Activated naive CD8-positive, alpha-beta T cell treated with anti-CD3 and anti-CD28 coated beads, Interleukin-2, amount 50 U/mL, for 24 hours (primary cell): Measurements from ENCODE around the gene CALN1.
"Not testable (repeated sequence)": the region's sequence is repeated elsewhere in the genome, so short reads cannot be mapped to it uniquely, and the experiment has no call there.

Experiments used
- ATAC-seq: fragments of 150-1000 bp; cut with Tn5 transposase; one replicate; pipeline ENCODE4 v1.10.0; 2021
- DNase-seq: peaks from one replicate; pipeline ENCODE4 v3.0.0; 2021
- H3K27ac Mint-ChIP-seq: one replicate; pipeline ENCODE4 v1.8.0; 2021; ENCODE audit warnings: mild to moderate bottlenecking, mixed read lengths
- H3K27me3 Mint-ChIP-seq: one replicate; pipeline ENCODE4 v1.8.0; 2021; ENCODE audit warnings: mixed read lengths
- H3K36me3 Mint-ChIP-seq: one replicate; pipeline ENCODE4 v1.8.0; 2021; ENCODE audit warnings: low read depth, mixed read lengths
- H3K4me1 Mint-ChIP-seq: one replicate; pipeline ENCODE4 v1.8.0; 2021; ENCODE audit warnings: mixed read lengths
- H3K4me3 Mint-ChIP-seq: one replicate; pipeline ENCODE4 v1.8.0; 2021; ENCODE audit warnings: mild to moderate bottlenecking, moderate library complexity, mixed read lengths
- H3K9me3 Mint-ChIP-seq: one replicate; pipeline ENCODE4 v1.8.0; 2021; ENCODE audit warnings: mixed read lengths

Gene CALN1

DNA sequence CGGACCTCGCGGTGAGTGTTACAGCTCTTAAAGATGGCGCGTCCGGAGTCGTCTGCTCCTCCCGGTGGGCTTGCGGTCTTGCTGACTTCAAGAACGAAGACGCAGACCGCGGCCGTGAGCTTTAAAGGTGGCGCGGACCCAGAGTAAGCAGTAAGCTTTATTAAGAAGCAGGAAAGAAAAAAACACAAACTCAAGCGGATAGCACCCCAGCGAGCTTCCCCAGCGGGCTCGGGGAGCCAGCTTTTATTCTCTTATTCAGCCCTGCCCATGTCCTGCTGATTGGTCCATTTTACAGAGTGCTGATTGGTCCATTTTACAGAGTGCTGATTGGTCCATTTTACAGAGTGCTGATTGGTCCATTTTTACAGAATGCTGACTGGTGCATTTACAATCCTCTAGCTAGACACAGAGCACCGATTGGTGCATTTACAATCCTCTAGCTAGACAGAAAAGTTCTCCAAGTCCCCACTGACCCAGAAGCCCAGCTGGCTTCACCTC lies at the start of gene CALN1:
Gene CALN1, minus strand, starts transcription at position 218 of the 498 bp plus-strand sequence.
- not testable (repeated sequence) for H3K27ac Mint-ChIP-seq, H3K27me3 Mint-ChIP-seq, DNase-seq, ATAC-seq, H3K4me1 Mint-ChIP-seq, H3K36me3 Mint-ChIP-seq, H3K4me3 Mint-ChIP-seq, H3K9me3 Mint-ChIP-seq

DNA sequence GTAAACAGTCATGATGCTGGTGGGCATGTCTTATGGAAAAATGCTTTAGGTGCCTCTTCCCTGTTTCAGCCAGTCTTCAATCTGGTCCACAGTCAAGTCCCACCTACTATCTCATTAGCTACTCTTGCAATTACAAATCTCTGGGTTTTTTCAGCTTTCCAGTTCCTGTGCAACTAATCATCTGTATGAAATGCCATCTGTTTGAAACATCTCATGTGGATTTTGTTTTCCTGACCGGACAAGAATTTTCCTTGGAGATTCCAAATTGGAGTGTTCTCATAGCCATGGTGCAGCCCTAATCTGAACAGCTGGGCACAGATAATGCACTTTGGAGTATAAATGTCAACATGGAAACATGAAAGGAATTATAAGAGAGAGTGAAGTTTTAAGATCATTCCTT lies 41.3 kb upstream of the CALN1 start:
- Mint-ChIP-seq H3K4me3 (no peak overlapping the region), H3K4me1 (no peaks in the 10 kb centered on the region), H3K27ac (no peak overlapping the region), H3K36me3 (no peaks in the 10 kb centered on the region), H3K27me3 (no peaks in the 10 kb centered on the region), H3K9me3 (no peaks in the 10 kb centered on the region)
- ATAC-seq (no peak), DNase-seq (no peak)

DNA sequence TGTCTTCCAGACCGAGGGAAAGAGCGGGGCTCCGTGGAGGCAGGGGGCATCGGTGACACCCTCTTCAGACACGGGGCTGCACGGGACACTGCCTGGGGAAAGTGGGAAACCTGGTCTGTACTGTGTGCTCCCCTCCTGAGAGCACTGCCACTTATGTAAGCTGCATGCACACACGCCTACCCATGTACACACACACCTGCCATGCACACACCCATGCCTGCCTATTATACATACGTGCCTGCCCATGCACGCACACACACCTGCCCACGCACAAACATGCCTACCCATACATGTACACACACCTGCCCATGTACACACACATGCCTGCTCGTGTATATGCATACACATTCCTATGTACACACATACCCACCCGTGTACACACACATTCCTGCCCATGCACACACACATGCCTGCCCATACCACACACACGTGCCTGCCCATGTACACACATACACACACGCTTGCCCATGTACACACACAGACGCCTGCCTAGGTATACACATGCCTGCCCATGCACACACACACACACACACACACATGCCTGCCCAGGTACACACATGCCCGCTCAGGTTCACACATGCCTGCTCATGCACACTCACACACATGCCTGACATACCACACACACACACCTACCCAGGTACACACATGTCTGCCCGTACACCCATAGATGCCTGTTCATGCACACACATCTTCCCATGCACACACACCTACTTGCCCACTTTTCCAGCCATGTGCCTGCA lies 35.5 kb upstream of the CALN1 start:
- Mint-ChIP-seq H3K36me3 (no peaks in the 10 kb centered on the region), H3K9me3 (no peaks in the 10 kb centered on the region), H3K4me1 (no peaks in the 10 kb centered on the region), H3K27ac (no peak overlapping the region), H3K4me3 (no peak overlapping the region), H3K27me3 (peaks cover 8% of the 10 kb centered on the region)
- ATAC-seq (no peak), DNase-seq (no peak)

DNA sequence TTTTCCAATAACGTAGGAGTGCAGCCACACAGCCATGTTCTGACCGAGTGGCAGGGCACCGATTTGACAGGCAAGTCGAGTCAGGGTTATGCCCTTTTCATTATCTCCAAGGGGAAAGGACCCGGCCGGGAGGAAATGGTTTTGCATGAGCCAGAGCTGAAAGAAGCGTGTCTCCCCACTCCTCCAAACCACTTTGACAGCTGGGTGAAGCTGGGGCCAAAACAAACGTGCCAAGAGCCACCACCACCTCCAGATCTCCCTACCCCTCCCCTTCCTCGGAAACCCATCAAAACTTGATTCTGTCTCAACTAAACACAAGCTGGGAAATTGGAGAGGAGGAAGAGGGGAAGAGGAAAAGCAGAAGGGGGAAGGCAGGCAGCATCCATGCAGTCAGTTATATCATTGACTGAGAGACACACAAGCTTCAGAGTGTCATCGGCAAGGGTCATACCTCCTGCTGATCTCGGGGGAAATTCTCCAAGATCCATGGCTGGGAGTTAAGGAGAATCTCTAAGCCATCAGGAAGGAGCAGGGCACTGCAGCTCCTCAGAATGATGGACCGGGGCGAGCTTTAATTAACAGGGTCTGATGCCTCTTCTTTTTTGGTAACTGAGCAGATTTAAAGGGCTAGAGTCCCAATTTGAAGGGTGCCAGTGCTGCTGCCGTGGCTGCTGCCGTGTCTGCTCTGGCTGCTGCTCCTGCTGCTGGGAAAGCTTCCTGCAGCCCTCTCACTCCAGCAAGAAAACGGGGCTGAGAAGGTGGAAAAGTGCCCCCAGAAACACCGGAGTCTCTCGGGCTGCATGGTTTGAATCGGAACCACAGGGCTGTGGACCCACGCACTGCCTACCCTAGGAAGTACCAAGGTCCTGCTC lies 34.7 kb upstream of the CALN1 start:
- Mint-ChIP-seq H3K27ac (no peak overlapping the region), H3K36me3 (no peaks in the 10 kb centered on the region), H3K27me3 (peaks cover 10% of the 10 kb centered on the region), H3K4me1 (no peaks in the 10 kb centered on the region), H3K4me3 (no peak overlapping the region), H3K9me3 (no peaks in the 10 kb centered on the region)
- DNase-seq, result no peak
- ATAC-seq, result no peak

DNA sequence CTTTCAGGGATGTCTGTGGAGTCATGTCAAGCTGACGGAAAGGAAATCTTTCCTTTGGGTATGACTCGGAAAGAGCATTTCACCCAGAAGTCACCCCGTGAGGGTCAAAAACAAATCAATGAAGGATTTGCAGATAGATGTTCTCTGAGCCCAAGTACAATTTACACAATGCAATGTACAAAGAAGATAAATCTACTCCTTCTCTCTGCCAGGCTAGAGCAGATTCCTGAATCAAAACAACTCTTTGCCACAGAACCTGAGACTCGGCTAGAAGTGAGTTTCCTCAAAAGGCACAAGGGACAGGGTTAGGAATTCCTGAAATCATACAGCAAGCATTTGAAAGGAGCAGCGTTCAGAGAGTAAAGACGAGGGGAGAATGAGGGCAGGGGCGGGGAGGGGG lies 34.0 kb upstream of the CALN1 start:
- no peak for ATAC-seq
- Mint-ChIP-seq H3K36me3 (no peaks in the 10 kb centered on the region), H3K9me3 (no peaks in the 10 kb centered on the region), H3K4me3 (no peak overlapping the region), H3K4me1 (no peaks in the 10 kb centered on the region), H3K27me3 (peaks cover 13% of the 10 kb centered on the region), H3K27ac (no peak overlapping the region)
- DNase-seq, result no peak

DNA sequence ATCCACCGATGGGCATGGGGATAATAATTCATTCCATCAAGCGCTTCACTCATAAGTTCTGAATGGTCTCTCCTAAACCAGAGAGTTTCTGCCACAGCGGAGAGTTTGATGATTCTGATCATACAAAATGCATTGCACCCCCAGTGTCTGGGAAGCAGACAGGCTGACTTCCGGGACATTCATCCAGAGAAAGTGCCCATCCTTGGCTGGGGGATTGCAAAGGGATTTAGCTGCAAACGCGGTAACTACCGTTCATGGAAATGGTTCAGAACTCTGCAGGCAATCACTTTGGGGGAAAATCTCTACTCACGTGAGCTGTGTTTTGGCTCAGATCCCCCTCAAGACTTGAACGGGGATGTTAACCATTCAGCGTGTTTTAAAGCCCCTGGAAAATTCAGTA lies 33.4 kb upstream of the CALN1 start:
- Mint-ChIP-seq H3K36me3 (no peaks in the 10 kb centered on the region), H3K27me3 (peaks cover 13% of the 10 kb centered on the region), H3K4me1 (no peaks in the 10 kb centered on the region), H3K9me3 (no peaks in the 10 kb centered on the region), H3K4me3 (no peak overlapping the region), H3K27ac (no peak overlapping the region)
- DNase-seq, result no peak
- ATAC-seq, result no peak

DNA sequence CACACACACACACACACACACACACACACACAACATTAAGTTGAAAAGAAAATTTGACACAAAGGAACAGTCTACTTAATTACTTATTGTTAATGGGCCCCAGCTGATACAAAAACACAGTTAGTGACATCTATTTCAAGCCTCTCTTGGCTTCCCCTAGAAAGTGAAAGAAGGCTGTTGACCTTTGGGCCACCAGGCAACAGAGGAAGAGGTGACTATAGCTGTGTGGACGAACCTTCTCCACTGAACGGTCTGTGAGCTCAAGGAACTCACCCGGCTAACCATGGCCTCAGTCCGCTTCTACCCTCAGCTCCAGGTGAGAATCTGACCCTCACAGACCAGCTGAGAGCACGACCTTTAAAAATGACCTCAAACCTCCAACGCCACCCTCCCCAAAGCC lies 32.9 kb upstream of the CALN1 start:
- H3K9me3 Mint-ChIP-seq, result no peaks in the 10 kb centered on the region
- no peaks in the 10 kb centered on the region for H3K4me1 Mint-ChIP-seq
- H3K27ac Mint-ChIP-seq, result no peak overlapping the region
- no peak overlapping the region for H3K4me3 Mint-ChIP-seq
- DNase-seq (no peak), ATAC-seq (no peak)
- peaks cover 13% of the 10 kb centered on the region for H3K27me3 Mint-ChIP-seq
- no peaks in the 10 kb centered on the region for H3K36me3 Mint-ChIP-seq

DNA sequence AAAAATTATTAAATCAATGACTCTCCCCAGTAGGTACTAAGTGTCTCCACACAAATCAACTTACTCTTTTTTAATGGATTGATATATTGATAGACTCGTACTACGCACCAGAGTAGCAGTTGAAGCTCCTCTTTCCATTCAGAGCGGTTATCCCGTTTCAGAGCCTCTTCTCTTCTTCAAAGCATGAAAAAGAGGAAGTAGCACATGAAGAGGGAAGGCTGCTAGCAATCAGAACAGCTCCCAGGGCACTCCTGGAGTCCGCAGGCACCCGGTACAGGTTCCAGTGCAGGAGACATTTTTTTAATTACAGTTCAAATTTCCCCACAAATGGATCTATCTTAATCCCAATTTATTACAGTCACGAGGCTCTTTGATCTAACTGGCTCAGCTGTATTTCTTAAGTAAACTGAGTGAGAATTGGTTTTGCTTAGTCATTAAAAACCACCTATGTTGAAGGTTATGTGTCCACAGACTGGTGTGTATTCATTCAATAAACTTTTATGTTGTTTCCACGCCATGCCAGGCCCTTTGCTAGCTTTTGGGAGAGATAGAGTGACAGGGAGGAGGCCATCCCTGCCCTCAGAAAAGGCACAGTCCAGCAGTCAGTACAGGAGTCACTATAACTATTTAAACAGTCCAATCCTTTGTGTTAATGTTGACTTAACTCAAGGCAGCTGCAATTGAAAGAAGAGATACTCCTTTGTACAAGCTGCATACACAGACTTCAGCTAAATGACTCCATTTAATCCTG lies 32.1 kb upstream of the CALN1 start:
- no peaks in the 10 kb centered on the region for H3K4me1 Mint-ChIP-seq
- H3K4me3 Mint-ChIP-seq, result no peak overlapping the region
- ATAC-seq (no peak), DNase-seq (no peak)
- no peak overlapping the region for H3K27ac Mint-ChIP-seq
- peaks cover 13% of the 10 kb centered on the region for H3K27me3 Mint-ChIP-seq
- no peaks in the 10 kb centered on the region for H3K36me3 Mint-ChIP-seq
- H3K9me3 Mint-ChIP-seq, result no peaks in the 10 kb centered on the region

DNA sequence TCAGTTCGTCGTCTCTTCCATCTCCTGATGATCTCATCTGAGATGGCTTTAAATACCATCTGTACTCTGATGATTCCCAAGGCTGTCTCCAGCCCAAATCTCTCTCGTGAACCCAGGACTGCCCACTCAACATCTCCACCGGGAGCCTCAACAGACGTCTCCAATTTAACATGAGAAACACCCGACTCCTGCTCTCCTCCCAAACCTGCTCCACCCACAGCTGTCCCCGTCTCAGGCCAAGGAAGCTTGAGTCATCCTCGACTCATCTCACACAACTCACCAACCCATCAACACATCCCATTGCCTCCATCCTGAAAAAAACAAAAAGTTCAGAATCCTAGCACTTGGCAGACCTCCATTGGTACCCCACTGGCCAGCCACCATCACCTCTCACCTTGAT lies 29.7 kb upstream of the CALN1 start:
- Mint-ChIP-seq H3K9me3 (no peaks in the 10 kb centered on the region), H3K36me3 (no peaks in the 10 kb centered on the region)
- ATAC-seq, result no peak

DNA sequence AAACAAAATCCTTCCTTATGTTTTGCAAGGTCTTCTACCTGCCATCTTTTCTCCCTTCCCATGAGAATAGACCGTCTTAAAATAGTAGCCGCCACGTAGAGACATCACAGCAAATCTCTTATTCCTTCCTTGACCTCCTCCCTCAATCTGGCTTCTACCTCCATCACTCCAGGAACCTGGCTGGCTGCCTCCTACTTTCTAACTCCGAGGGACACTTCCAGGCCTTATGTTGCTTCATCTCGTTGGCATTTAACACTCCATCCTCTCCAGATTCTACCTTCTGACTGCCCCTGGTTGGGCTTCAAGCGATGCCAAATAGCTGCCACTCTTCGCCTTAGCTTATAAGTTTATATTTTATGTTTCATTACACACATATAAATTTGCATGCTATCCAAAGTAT lies 26.4 kb upstream of the CALN1 start:
- Mint-ChIP-seq H3K4me3 (no peak overlapping the region), H3K36me3 (no peaks in the 10 kb centered on the region), H3K4me1 (no peaks in the 10 kb centered on the region), H3K27ac (no peak overlapping the region), H3K27me3 (peaks cover 7% of the 10 kb centered on the region), H3K9me3 (no peaks in the 10 kb centered on the region)
- no peak for ATAC-seq
- no peak for DNase-seq

More for the DNA sequence above, 29.7 kb upstream of the CALN1 start:
- peaks cover 13% of the 10 kb centered on the region for H3K27me3 Mint-ChIP-seq
- H3K4me3 Mint-ChIP-seq, result no peak overlapping the region
- no peak overlapping the region for H3K27ac Mint-ChIP-seq
- H3K4me1 Mint-ChIP-seq, result no peaks in the 10 kb centered on the region
- DNase-seq, result no peak

DNA sequence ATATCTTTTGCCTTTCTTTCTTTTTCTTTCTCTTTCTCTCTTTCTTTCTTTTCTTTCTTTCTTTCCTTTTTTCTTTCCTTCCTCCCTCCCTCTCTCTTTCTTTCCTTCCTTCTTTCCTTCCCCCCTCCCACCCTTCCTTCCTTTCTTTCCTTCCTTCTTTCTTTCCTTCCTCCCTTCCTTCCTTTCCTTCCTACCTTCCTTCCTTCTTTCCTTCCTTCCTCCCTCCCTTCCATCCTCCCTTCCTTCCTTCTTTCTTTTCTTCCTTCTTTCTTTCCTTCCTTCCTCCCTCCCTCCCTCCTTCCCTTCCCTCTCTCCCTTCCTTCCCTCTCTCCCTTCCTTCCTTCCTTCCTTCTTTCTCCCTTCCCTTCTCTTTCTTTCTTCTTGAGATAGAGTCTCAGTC lies 25.5 kb upstream of the CALN1 start:
- H3K27me3 Mint-ChIP-seq, result peaks cover 4% of the 10 kb centered on the region
- no peaks in the 10 kb centered on the region for H3K9me3 Mint-ChIP-seq
- no peaks in the 10 kb centered on the region for H3K4me1 Mint-ChIP-seq
- no peaks in the 10 kb centered on the region for H3K36me3 Mint-ChIP-seq
- DNase-seq, result no peak
- no peak overlapping the region for H3K4me3 Mint-ChIP-seq
- ATAC-seq, result no peak
- H3K27ac Mint-ChIP-seq, result no peak overlapping the region

DNA sequence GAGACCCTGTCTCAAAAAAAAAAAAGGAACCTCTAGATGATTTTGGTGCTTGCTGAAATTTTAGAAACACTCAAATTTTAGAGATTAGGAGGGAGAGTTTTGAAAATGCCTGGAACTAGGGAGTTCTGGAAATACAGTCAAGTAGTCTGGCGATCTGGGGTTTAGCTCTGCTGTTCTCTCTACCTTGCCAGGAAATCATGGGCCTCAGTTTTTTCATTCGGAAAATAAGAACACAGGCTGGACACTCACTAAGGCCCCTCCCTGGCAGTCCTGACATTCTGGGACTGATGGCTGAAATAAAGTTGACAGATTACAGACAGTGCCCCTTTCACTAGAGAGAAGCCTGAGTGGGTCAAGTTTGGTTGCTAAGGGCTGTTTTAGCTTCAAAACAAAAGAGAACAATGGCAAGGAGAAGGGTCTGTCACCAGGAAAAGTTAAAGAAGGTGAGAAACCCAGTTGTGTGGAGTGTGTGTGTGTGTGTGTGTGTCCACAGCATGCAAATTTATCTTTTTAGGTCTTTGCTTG lies 25.0 kb upstream of the CALN1 start:
- ATAC-seq (no peak), DNase-seq (no peak)
- H3K27me3 Mint-ChIP-seq, result peaks cover 4% of the 10 kb centered on the region
- H3K9me3 Mint-ChIP-seq, result no peaks in the 10 kb centered on the region
- H3K36me3 Mint-ChIP-seq, result no peaks in the 10 kb centered on the region
- no peak overlapping the region for H3K27ac Mint-ChIP-seq
- no peak overlapping the region for H3K4me3 Mint-ChIP-seq
- no peaks in the 10 kb centered on the region for H3K4me1 Mint-ChIP-seq

DNA sequence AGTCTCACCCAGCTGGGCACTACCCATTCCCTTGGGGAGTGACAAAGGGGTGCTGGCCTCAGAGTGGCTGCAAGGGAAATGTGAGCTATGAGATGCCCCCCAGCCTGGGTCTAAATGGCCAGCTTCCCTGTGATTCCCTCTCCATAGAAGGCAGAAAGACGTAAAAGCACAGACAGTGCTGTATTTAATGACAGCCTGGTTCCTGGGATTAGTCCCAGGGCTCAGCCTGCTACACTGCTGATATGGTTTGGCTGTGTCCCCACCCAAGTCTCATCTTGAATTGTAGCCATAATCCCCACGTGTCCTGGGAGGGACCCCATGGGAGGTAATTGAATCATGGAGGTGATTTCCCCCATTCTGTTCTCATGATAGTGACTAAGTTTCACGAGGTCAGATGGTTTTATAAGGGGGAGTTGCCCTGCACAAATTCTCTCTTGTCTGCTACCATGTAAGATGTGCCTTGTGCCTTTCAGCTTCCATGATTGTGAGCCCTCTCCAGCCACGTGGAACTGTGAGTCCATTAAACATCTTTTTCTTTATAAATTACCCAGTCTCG lies 23.9 kb upstream of the CALN1 start:
- no peaks in the 10 kb centered on the region for H3K4me1 Mint-ChIP-seq
- ATAC-seq (no peak), DNase-seq (no peak)
- H3K27ac Mint-ChIP-seq, result no peak overlapping the region
- no peaks in the 10 kb centered on the region for H3K9me3 Mint-ChIP-seq
- H3K36me3 Mint-ChIP-seq, result no peaks in the 10 kb centered on the region
- H3K27me3 Mint-ChIP-seq, result peaks cover 2% of the 10 kb centered on the region
- H3K4me3 Mint-ChIP-seq, result no peak overlapping the region

DNA sequence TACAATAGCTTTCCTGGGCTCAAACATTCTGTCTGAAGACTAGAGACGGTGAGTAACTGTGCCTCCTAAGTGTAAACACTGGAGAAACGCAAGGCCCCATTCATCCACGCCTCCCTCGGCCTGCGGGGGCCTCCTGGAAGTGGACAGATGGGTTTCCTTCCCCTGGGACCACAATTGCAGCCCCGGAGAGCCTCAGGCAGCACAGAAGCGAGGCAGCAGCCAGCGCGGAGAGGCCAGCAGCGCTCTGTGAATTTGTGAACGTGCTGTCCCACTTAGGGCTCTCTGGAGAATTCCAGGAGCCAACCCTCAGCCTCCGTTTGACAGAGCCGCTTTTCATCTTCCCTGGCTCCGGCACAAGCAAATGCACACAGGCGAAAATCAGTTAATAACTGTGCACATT lies 23.2 kb upstream of the CALN1 start:
- Mint-ChIP-seq H3K4me3 (no peak overlapping the region), H3K36me3 (no peaks in the 10 kb centered on the region), H3K4me1 (no peaks in the 10 kb centered on the region), H3K27ac (no peak overlapping the region), H3K9me3 (no peaks in the 10 kb centered on the region), H3K27me3 (peaks cover 2% of the 10 kb centered on the region)
- ATAC-seq (no peak), DNase-seq (no peak)
